Naive thymus-derived CD8-positive, alpha-beta T cell (primary cell): Measurements from ENCODE around the gene TMEM259. TPM values are rescaled to one million over a fixed set of nuclear protein-coding genes. Genes with fewer than 3 reads are reported as not detected.

Experiments
- ATAC-seq, 2 donors: fragments of 150-1000 bp; cut with Tn5 transposase in 1 of 2; sonication (Bioruptor Pico), chemical (Tn5 transposase) in 1 of 2; 1 replicate in 1 of 2; 2 replicates in 1 of 2; pipeline ENCODE4 v1.10.0; 2021; ENCODE audit warnings: mild to moderate bottlenecking in 2 of 2, moderate library complexity in 2 of 2
- POLR2A ChIA-PET: fragments of 350-600 bp; sonication (Branson Sonifier 250); formaldehyde crosslinking; loops from one replicate; lab custom pipeline; 2021; ENCODE audit warnings: antibody characterized with exemption; lab: Charles Lee
- DNase-seq, 10 donors: peaks; one replicate each; pipeline versions ENCODE4 v3.0.0 to v3.0.0-alpha.2; 2020 to 2022
- H3K27ac Mint-ChIP-seq, 10 donors: one replicate each; pipeline ENCODE4 v1.8.0; 2020 to 2022; ENCODE audit warnings: mild to moderate bottlenecking in 10 of 10, mixed read lengths in 10 of 10, moderate library complexity in 4 of 10, inconsistent platforms in 1 of 10
- H3K27me3 Mint-ChIP-seq, 5 donors: one replicate each; pipeline ENCODE4 v1.8.0; 2021 to 2022; ENCODE audit warnings: mixed read lengths in 5 of 5
- H3K36me3 Mint-ChIP-seq, 3 donors: one replicate each; pipeline ENCODE4 v1.8.0; 2020 to 2022; ENCODE audit warnings: mixed read lengths in 3 of 3, mild to moderate bottlenecking in 2 of 3, inconsistent platforms in 1 of 3
- H3K4me1 Mint-ChIP-seq, 4 donors: one replicate each; pipeline ENCODE4 v1.8.0; 2021 to 2022; ENCODE audit warnings: mixed read lengths in 4 of 4
- H3K4me3 Mint-ChIP-seq, 10 donors: one replicate each; pipeline ENCODE4 v1.8.0; 2020 to 2022; ENCODE audit warnings: mild to moderate bottlenecking in 10 of 10, mixed read lengths in 10 of 10, moderate library complexity in 6 of 10, inconsistent platforms in 1 of 10
- H3K9me3 Mint-ChIP-seq, 9 donors: one replicate each; pipeline ENCODE4 v1.8.0; 2020 to 2022; ENCODE audit warnings: mixed read lengths in 9 of 9, mild to moderate bottlenecking in 3 of 9, inconsistent platforms in 1 of 9, moderate library complexity in 1 of 9
- polyA plus RNA-seq, 3 donors: library from polyadenylated mRNA; unstranded; fragments of 300-500 nt; fragmentation: Illumina TruSeq; gene quantifications; one replicate each; pipeline ENCODE4 v1.2.3, GENCODE V29; 2021
- total RNA-seq, 8 experiments: library from RNA in 2 of 8; stranded (reverse) in 2 of 8; gene quantifications; one replicate each; pipeline ENCODE4 v1.2.3 and lab custom pipeline; 2021 to 2026

TMEM259 gene
- total and polyA plus RNA-seq, 5 experiments from 2014 or later, result 37.9 to 365 (median 77.0) TPM

GRCh38 chr19:1013218-1013617 is 7.7 kb downstream of the TMEM259 start:
- no peaks in the 10 kb centered on the region for H3K9me3 Mint-ChIP-seq
- H3K27me3 Mint-ChIP-seq, result no peaks in the 10 kb centered on the region
- H3K4me1 Mint-ChIP-seq, result peaks cover 11 to 26% (median 24%) of the 10 kb centered on the region in 4 donors
- no peak for ATAC-seq
- H3K4me3 Mint-ChIP-seq, result no peak overlapping the region
- H3K36me3 Mint-ChIP-seq, result peaks cover 0 to 18% (median 0%) of the 10 kb centered on the region in 3 donors
- POLR2A ChIA-PET, result interaction anchor here (1.1 to 22.1 kb wide), 4 partner anchors 16 to 64 kb away, joined by 3 to 1566 read pairs (median 7); partner anchors contain the start of gene ARHGAP45
- H3K27ac Mint-ChIP-seq, result peak overlapping the region in 1 of 10 donors; percentile 11
- no peak for DNase-seq

GRCh38 chr19:1012334-1012733 is 8.6 kb downstream of the TMEM259 start:
- Mint-ChIP-seq H3K4me3 (no peak overlapping the region), H3K4me1 (peaks cover 7 to 18% (median 16%) of the 10 kb centered on the region in 4 donors), H3K9me3 (no peaks in the 10 kb centered on the region), H3K36me3 (peaks cover 0 to 18% (median 0%) of the 10 kb centered on the region in 3 donors), H3K27ac (no peak overlapping the region), H3K27me3 (no peaks in the 10 kb centered on the region)
- POLR2A ChIA-PET, result interaction anchor here (0.6 to 22.1 kb wide), 6 partner anchors 8 to 198 kb away, joined by 3 to 1566 read pairs (median 4); partner anchors contain the start of genes ARHGAP45 and TMEM259
- no peak for ATAC-seq
- DNase-seq, result no peak

GRCh38 chr19:1011831-1012333 is 9.0 kb downstream of the TMEM259 start:
- ATAC-seq, result no peak
- Mint-ChIP-seq H3K4me1 (peaks cover 4 to 13% (median 12%) of the 10 kb centered on the region in 4 donors), H3K9me3 (no peaks in the 10 kb centered on the region), H3K27me3 (no peaks in the 10 kb centered on the region), H3K36me3 (peaks cover 0 to 17% (median 0%) of the 10 kb centered on the region in 3 donors), H3K27ac (no peak overlapping the region), H3K4me3 (no peak overlapping the region)
- no peak for DNase-seq
- POLR2A ChIA-PET, result interaction anchor here (0.6 to 22.1 kb wide), 5 partner anchors 9 to 199 kb away, joined by 3 to 1566 read pairs (median 4); partner anchors contain the start of genes ARHGAP45 and TMEM259

GRCh38 chr19:1010586-1011510 is 10.1 kb downstream of the TMEM259 start:
- POLR2A ChIA-PET, result interaction anchor here (1.1 kb wide), 1 partner anchor 9 kb away, joined by 5 read pairs; no protein-coding TSS in a partner anchor
- H3K27ac Mint-ChIP-seq, result peak overlapping the region in 1 of 10 donors; percentile 59
- no peak for ATAC-seq
- no peaks in the 10 kb centered on the region for H3K9me3 Mint-ChIP-seq
- H3K4me1 Mint-ChIP-seq, result peaks cover 3 to 7% (median 5%) of the 10 kb centered on the region in 4 donors
- no peak for DNase-seq
- H3K27me3 Mint-ChIP-seq, result no peaks in the 10 kb centered on the region
- H3K4me3 Mint-ChIP-seq, result peak overlapping the region in 1 of 10 donors; percentile 63
- peaks cover 0 to 18% (median 0%) of the 10 kb centered on the region in 3 donors for H3K36me3 Mint-ChIP-seq

GRCh38 chr19:1009981-1010538 is 10.9 kb downstream of the TMEM259 start:
- Mint-ChIP-seq H3K4me3 (no peak overlapping the region), H3K27ac (no peak overlapping the region), H3K4me1 (peaks cover 0 to 6% (median 3%) of the 10 kb centered on the region in 4 donors), H3K9me3 (no peaks in the 10 kb centered on the region), H3K27me3 (no peaks in the 10 kb centered on the region), H3K36me3 (peaks cover 0 to 18% (median 0%) of the 10 kb centered on the region in 3 donors)
- POLR2A ChIA-PET, result interaction anchor here (1.1 kb wide), 1 partner anchor 9 kb away, joined by 5 read pairs; no protein-coding TSS in a partner anchor
- ATAC-seq (no peak), DNase-seq (no peak)

GRCh38 chr19:1009041-1009980 is 11.6 kb downstream of the TMEM259 start:
- no peak overlapping the region for H3K4me3 Mint-ChIP-seq
- no peak for ATAC-seq
- peaks cover 0 to 6% (median 3%) of the 10 kb centered on the region in 4 donors for H3K4me1 Mint-ChIP-seq

GRCh38 chr19:1008268-1009040 is 12.5 kb downstream of the TMEM259 start:
- Mint-ChIP-seq H3K9me3 (no peaks in the 10 kb centered on the region), H3K36me3 (peaks cover 0 to 16% (median 0%) of the 10 kb centered on the region in 3 donors), H3K4me3 (no peak overlapping the region), H3K27ac (peak overlapping the region in 2 of 10 donors; percentile 73 to 86), H3K4me1 (peaks cover 0 to 5% (median 2%) of the 10 kb centered on the region in 4 donors), H3K27me3 (no peaks in the 10 kb centered on the region)
- POLR2A ChIA-PET, result no interaction called here
- no peak for DNase-seq
- no peak for ATAC-seq

More at GRCh38 chr19:1009041-1009980, 11.6 kb downstream of the TMEM259 start:
- POLR2A ChIA-PET, result interaction anchor here (1.1 kb wide), 1 partner anchor 10 kb away, joined by 5 read pairs; no protein-coding TSS in a partner anchor
- Mint-ChIP-seq H3K36me3 (peaks cover 0 to 18% (median 0%) of the 10 kb centered on the region in 3 donors), H3K9me3 (no peaks in the 10 kb centered on the region), H3K27me3 (no peaks in the 10 kb centered on the region), H3K27ac (peak overlapping the region in 1 of 10 donors; percentile 9)
- DNase-seq, result no peak

- H3K4me1 Mint-ChIP-seq, result peaks cover 1 to 5% (median 3%) of the 10 kb centered on the region in 4 donors
- H3K9me3 Mint-ChIP-seq, result no peaks in the 10 kb centered on the region
- DNase-seq (no peak), ATAC-seq (no peak)
- peaks cover 0 to 16% (median 0%) of the 10 kb centered on the region in 3 donors for H3K36me3 Mint-ChIP-seq
- POLR2A ChIA-PET, result interaction anchor here (0.9 to 3.3 kb wide), 2 partner anchors 8 to 82 kb away, joined by 3 to 13 read pairs; no protein-coding TSS in a partner anchor
- peak overlapping the region in 1 of 10 donors; percentile 78 for H3K27ac Mint-ChIP-seq
- H3K4me3 Mint-ChIP-seq, result no peak overlapping the region
- H3K27me3 Mint-ChIP-seq, result peaks cover 0 to 1% (median 0%) of the 10 kb centered on the region in 5 donors
These were observed 13.3 kb downstream of the TMEM259 start for GRCh38 chr19:1007399-1008251.

GRCh38 chr19:1006711-1007398 is 14.1 kb downstream of the TMEM259 start:
- POLR2A ChIA-PET, result interaction anchor here (0.5 to 3.3 kb wide), 3 partner anchors 9 to 83 kb away, joined by 3 to 13 read pairs (median 3); no protein-coding TSS in a partner anchor
- H3K4me3 Mint-ChIP-seq, result no peak overlapping the region

More at GRCh38 chr19:1006711-1007398, 14.1 kb downstream of the TMEM259 start:
- ATAC-seq (no peak), DNase-seq (no peak)
- Mint-ChIP-seq H3K4me1 (peaks cover 2 to 8% (median 5%) of the 10 kb centered on the region in 4 donors), H3K9me3 (no peaks in the 10 kb centered on the region), H3K27ac (peak overlapping the region in 5 of 10 donors; percentile 44 to 78 (median 58)), H3K27me3 (peaks cover 0 to 3% (median 0%) of the 10 kb centered on the region in 5 donors), H3K36me3 (peaks cover 0 to 15% (median 0%) of the 10 kb centered on the region in 3 donors)
